ENCODE results near the gene EFNA3. TPM values are rescaled to one million over a fixed set of nuclear protein-coding genes. Genes with fewer than 3 reads are reported as not detected.

Gene EFNA3
- total RNA-seq, 1 donor from 2014 or later = 1.0 TPM

- ATAC-seq = no peak
- Histone ChIP-seq H3K4me3 (no peak overlapping the region), H3K9me3 (no peaks in the 10 kb centered on the region), H3K27ac (no peak overlapping the region), H3K36me3 (no peaks in the 10 kb centered on the region), H3K27me3 (no peaks in the 10 kb centered on the region), H3K4me1 (peaks cover 9% of the 10 kb centered on the region)
- no peak for DNase-seq
- TF ChIP-seq, protein P1, sequence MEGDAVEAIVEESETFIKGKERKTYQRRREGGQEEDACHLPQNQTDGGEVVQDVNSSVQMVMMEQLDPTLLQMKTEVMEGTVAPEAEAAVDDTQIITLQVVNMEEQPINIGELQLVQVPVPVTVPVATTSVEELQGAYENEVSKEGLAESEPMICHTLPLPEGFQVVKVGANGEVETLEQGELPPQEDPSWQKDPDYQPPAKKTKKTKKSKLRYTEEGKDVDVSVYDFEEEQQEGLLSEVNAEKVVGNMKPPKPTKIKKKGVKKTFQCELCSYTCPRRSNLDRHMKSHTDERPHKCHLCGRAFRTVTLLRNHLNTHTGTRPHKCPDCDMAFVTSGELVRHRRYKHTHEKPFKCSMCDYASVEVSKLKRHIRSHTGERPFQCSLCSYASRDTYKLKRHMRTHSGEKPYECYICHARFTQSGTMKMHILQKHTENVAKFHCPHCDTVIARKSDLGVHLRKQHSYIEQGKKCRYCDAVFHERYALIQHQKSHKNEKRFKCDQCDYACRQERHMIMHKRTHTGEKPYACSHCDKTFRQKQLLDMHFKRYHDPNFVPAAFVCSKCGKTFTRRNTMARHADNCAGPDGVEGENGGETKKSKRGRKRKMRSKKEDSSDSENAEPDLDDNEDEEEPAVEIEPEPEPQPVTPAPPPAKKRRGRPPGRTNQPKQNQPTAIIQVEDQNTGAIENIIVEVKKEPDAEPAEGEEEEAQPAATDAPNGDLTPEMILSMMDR (IDR thresholded peaks at IDR 0.05) = no peak
- intact Hi-C loops (cut with DNase I) = no loop called here
Measured at GRCh38 chr1:155106862-155107261, 28.2 kb downstream of the EFNA3 start.

- Histone ChIP-seq H3K9me3 (no peaks in the 10 kb centered on the region), H3K4me3 (no peak overlapping the region), H3K27me3 (no peaks in the 10 kb centered on the region), H3K4me1 (peaks cover 9% of the 10 kb centered on the region), H3K27ac (no peak overlapping the region), H3K36me3 (no peaks in the 10 kb centered on the region)
- TF ChIP-seq, protein P1 (IDR thresholded peaks at IDR 0.05) = no peak
- DNase-seq (no peak), ATAC-seq (no peak)
- intact Hi-C loops (cut with DNase I) = no loop called here
Measured at GRCh38 chr1:155107309-155108264, 28.9 kb downstream of the EFNA3 start.

DNA sequence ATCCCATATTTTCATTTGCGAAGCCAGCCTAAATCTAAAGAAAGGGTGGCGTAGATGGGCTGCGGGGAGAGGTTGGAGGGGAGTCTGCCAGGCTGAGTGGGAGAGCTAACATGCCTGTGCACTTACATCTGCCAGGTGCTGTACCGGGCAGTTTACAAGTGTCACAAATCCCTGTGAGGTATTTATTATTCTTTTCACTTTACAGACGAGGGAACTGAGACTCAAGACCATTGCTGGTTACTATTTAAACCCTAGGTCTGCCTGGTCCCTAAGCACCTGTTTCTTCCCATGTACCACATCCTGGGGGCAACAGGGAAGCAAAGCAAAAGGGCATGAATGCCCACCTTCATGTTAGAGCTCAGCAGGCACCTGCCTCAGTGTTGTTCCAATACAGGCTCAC, 29.7 kb downstream of the EFNA3 start:
- intact Hi-C loops (cut with DNase I) = no loop called here
- no peak overlapping the region for H3K4me3 ChIP-seq
- H3K27ac ChIP-seq = no peak overlapping the region
- no peaks in the 10 kb centered on the region for H3K9me3 ChIP-seq
- no peaks in the 10 kb centered on the region for H3K27me3 ChIP-seq
- no peaks in the 10 kb centered on the region for H3K36me3 ChIP-seq
- DNase-seq (no peak), ATAC-seq (no peak)
- TF ChIP-seq, protein P1 (IDR thresholded peaks at IDR 0.05) = no peak
- peaks cover 9% of the 10 kb centered on the region for H3K4me1 ChIP-seq

- H3K36me3 ChIP-seq = no peaks in the 10 kb centered on the region
- TF ChIP-seq, protein P1 (IDR thresholded peaks at IDR 0.05) = no peak
- no peaks in the 10 kb centered on the region for H3K27me3 ChIP-seq
- DNase-seq (no peak), ATAC-seq (no peak)
- no peak overlapping the region for H3K4me3 ChIP-seq
- no peaks in the 10 kb centered on the region for H3K9me3 ChIP-seq
- intact Hi-C loops (cut with DNase I) = no loop called here
- no peaks in the 10 kb centered on the region for H3K4me1 ChIP-seq
- no peak overlapping the region for H3K27ac ChIP-seq
Measured at GRCh38 chr1:155110381-155110780, 31.7 kb downstream of the EFNA3 start.

GRCh38 chr1:155110826-155111225, 32.2 kb downstream of the EFNA3 start:
- Histone ChIP-seq H3K27ac (no peak overlapping the region), H3K9me3 (no peaks in the 10 kb centered on the region), H3K27me3 (no peaks in the 10 kb centered on the region), H3K4me1 (no peaks in the 10 kb centered on the region), H3K36me3 (no peaks in the 10 kb centered on the region), H3K4me3 (no peak overlapping the region)
- intact Hi-C loops (cut with DNase I) = no loop called here
- no peak for ATAC-seq
- DNase-seq = no peak
- TF ChIP-seq, protein P1 (IDR thresholded peaks at IDR 0.05) = no peak

Measured in upper lobe of right lung (tissue), 1 donor.